Activated CD8-positive, alpha-beta memory T cell treated with anti-CD3 and anti-CD28 coated beads, Interleukin-2, amount 50 U/mL, for 4 hours (primary cell): ENCODE results near the gene SBNO2.

Source experiments
- DNase-seq: peaks from one replicate; pipeline ENCODE4 v3.0.0-alpha.2; 2020

SBNO2 gene

GRCh38 chr19:1153891-1154730, 20.0 kb downstream of the SBNO2 start:
- DNase-seq: no peak

GRCh38 chr19:1151917-1152587, 22.0 kb downstream of the SBNO2 start:
- DNase-seq: no peak

- DNase-seq: no peak
Measured at GRCh38 chr19:1151037-1151724, 22.9 kb downstream of the SBNO2 start.

DNA sequence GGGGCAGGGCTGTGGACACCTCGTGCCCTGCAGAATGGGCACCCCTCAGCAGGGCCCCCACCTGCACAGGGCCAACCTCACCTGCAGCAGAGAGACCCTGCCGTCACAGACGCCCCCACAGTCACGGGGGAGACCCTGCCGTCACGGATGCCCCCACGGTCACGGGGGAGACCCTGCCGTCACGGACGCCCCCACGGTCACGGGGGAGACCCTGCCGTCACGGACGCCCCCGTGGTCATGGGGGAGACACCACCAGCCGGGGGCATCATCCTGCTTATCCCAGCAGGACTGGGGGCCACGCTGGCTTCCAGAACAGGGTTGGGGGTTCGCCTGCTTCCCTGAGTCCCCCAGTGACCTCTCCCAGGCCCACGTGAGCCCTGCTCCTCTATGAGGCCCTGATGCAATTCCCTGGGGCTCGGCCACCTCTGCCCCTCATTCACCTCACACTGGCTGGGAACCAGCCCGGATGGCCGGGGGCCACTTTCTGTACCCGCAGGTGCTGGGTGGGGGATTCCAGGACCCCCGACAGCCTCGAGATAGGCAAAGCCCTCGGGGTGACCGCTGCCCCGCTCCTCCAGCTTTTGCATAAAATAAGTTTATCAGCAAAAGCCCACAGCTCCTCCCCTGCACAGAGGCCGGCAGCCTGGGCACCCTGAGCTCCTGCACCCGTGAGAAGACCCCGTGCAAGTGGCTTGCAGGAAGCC, 23.6 kb downstream of the SBNO2 start:
- DNase-seq: no peak

GRCh38 chr19:1149259-1150045, 24.6 kb downstream of the SBNO2 start:
- no peak for DNase-seq

- no peak for DNase-seq
Measured at GRCh38 chr19:1147934-1148549, 26.0 kb downstream of the SBNO2 start.

GRCh38 chr19:1146858-1147780, 26.9 kb downstream of the SBNO2 start:
- no peak for DNase-seq

DNA sequence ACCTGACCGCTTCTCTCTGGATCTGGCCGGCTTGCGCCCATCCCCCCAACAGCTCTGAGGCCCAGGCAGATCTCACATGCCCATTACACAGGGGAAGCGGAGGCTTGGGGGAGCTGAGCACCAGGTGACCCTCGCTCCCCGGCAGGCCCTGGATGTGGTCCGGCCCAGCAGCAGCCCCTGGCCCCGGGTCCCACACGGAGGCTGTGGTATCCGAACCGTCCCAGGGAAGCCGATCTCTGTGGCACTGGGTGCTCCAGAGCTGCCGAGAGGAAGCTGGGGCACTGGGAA, 27.7 kb downstream of the SBNO2 start:
- no peak for DNase-seq

GRCh38 chr19:1145635-1146411, 28.2 kb downstream of the SBNO2 start:
- no peak for DNase-seq

GRCh38 chr19:1144741-1145140, 29.3 kb downstream of the SBNO2 start:
- DNase-seq: no peak

DNA sequence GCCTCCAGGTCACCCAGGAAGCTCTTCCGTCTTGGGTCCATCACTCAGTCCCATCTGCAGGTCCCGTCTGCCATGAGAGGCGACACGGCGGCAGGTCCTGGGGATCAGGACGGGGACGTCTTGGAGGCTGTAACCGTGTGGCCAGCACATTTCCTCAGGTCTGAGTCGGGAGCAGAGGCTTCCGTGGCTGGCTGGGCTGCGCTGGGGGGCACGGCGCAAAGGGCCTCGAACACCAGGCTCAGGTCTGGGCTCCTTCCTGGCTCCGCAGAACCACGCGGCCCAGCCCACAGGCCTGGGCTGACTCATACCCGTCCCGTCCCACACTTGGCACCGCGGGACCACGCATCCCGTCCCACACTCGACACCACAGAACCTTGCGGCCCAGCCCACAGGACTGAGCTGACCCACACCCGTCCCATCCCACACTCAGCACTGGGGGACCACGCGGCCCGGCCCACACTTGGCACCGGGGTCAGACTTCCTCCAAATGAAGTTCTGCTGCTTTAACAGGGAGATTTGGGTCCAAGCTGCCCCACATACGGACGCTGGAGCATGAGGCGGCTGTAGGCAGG, 30.2 kb downstream of the SBNO2 start:
- no peak for DNase-seq

GRCh38 chr19:1141944-1142343, 32.1 kb downstream of the SBNO2 start:
- DNase-seq: no peak

- no peak for DNase-seq
Measured at GRCh38 chr19:1140272-1141027, 33.6 kb downstream of the SBNO2 start.

- no peak for DNase-seq
Measured at GRCh38 chr19:1139126-1139525, 34.9 kb downstream of the SBNO2 start.

GRCh38 chr19:1138121-1138520, 35.9 kb downstream of the SBNO2 start:
- DNase-seq: no peak

DNA sequence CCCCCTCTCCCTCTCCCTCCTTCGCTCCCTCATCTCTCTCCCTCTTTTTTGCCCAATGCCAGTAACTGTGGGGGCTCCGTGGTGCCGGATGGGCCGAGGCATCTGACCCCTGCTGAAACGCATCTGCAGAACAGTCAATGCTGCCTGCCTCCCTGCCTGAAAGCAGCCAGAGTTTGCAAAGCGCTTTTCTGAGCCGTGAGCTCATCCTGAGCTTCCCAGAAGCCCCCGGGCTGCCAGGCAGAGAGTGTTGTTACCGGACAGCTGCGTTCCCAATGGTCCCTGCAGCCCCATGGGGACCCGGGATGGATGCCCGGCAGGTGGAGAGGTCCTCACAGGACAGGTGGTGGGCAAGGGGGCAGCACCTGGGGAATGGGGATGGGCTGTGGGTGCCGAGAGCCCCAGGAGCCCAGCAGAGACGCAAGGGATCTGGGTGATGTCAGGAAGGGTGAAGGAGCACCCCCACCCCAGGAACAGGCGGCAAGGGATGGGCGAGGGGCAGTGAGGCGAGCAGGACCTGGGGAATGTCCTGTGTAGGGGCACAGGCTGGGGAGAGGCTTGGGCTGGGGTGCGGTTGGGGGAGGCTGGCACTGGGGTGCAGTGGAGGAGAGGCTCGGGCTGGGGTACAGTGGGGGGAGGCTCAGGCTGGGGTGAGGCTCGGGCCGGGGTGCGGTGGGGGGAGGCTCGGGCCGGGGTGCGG, 37.3 kb downstream of the SBNO2 start:
- DNase-seq: no peak

- no peak for DNase-seq
Measured at GRCh38 chr19:1136201-1136600, 37.9 kb downstream of the SBNO2 start.

DNA sequence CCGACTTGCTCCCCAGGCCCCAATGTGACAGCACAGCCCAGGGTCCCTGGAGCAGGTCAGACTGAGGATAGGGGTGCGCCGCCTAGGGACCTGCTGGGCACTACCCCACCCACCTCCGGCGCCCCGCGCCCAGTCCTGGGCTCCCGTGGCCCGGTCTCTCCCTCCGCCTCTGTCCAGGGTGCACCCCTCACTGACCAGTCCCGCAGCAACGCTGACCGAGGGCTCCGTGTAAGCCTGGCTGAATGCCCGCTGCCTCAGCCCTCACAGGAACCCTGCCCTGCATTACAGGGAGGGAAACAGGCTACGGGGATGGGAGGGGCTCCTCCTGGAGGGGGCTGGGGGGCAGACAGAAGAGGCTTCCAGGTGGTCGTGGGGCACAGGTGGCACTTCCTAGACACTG, 38.6 kb downstream of the SBNO2 start:
- DNase-seq: no peak
